AG04449 (cell line): Measurements from ENCODE around the gene LCE6A.

Experiments
- CTCF ChIA-PET: fragments of 350-600 bp; formaldehyde crosslinking; extraction: SDS; loops from one replicate; lab custom pipeline; 2021; ENCODE audit warnings: antibody characterized with exemption; lab: Yijun Ruan, JAX
- POLR2A ChIA-PET: fragments of 400-600, 350-600 bp; formaldehyde crosslinking; extraction: SDS; loops from one replicate; lab custom pipeline; 2020; ENCODE audit warnings: antibody characterized with exemption, inconsistent platforms; lab: Yijun Ruan, JAX
- DNase-seq: peaks from one replicate; pipeline ENCODE4 v3.0.0-alpha.2; 2010; ENCODE audit warnings: low read depth, low spot score
- H3K4me3 ChIP-seq: 2 replicates; pipeline ENCODE4 v1.5.1; 2011; ENCODE audit warnings: low read depth, mild to moderate bottlenecking, control low read depth, low read length
- TF ChIP-seq, protein P1 (sequence below): IDR thresholded peaks from one replicate; pipeline ENCODE4 v1.5.1; 2011; ENCODE audit warnings: mild to moderate bottlenecking, moderate library complexity, low read length, control low read depth, inconsistent platforms; ENCODE audit not compliant: insufficient read depth; ENCODE audit errors: missing control alignments

LCE6A gene

DNA sequence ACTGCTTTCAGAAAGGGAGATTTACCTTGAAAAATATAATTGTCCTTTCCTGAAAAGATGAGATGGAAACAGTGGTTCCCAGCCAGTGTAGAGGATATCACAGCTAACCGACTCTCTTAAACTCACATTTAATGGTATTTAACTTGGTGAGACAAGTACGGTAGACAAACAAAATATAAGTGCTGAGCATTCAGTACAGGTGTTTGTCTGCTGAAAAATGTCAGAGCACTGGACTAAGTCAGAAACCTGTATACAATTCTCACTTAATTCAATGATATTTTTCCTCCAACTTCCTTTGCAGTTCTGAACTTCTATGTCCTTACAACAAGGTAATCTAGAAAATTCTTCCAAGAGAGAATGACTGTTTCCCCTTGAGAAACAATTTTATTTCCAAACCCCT is 31.0 kb upstream of the LCE6A start, which contains the start of gene LCE1B:
LCE1B (plus strand) TSS at position 301 of the 400 bp plus-strand sequence. CDS start 476 bp downstream, outside the sequence.
- POLR2A ChIA-PET = no interaction called here
- TF ChIP-seq, protein P1, sequence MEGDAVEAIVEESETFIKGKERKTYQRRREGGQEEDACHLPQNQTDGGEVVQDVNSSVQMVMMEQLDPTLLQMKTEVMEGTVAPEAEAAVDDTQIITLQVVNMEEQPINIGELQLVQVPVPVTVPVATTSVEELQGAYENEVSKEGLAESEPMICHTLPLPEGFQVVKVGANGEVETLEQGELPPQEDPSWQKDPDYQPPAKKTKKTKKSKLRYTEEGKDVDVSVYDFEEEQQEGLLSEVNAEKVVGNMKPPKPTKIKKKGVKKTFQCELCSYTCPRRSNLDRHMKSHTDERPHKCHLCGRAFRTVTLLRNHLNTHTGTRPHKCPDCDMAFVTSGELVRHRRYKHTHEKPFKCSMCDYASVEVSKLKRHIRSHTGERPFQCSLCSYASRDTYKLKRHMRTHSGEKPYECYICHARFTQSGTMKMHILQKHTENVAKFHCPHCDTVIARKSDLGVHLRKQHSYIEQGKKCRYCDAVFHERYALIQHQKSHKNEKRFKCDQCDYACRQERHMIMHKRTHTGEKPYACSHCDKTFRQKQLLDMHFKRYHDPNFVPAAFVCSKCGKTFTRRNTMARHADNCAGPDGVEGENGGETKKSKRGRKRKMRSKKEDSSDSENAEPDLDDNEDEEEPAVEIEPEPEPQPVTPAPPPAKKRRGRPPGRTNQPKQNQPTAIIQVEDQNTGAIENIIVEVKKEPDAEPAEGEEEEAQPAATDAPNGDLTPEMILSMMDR = no peak

DNA sequence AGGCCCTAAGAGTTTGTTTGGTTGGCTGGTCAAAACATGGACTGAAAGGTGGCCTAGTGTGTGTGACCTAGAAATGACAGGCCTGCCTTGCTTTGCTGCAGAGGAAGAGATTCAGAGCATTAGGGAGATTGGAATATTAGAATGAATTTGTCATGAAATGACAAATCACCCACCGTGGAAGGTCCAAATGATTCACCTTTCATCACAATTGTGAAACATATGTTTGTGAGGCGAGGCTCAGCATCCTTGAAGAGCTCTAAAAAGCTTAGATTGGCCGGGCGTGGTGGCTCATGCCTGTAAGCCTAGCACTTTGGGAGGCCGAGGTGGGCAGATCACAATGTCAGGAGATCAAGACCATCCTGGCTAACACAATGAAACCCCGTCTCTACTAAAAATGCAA is 25.3 kb upstream of the LCE6A start:
- ChIA-PET POLR2A (no interaction called here), CTCF (no interaction called here)
- H3K4me3 ChIP-seq = no peak overlapping the region
- TF ChIP-seq, protein P1 = no peak
- DNase-seq = no peak

More for the DNA sequence above, 31.0 kb upstream of the LCE6A start, which contains the start of gene LCE1B:
- CTCF ChIA-PET = no interaction called here
- no peak within 1 kb of the TSS for H3K4me3 ChIP-seq
- no peak for DNase-seq

DNA sequence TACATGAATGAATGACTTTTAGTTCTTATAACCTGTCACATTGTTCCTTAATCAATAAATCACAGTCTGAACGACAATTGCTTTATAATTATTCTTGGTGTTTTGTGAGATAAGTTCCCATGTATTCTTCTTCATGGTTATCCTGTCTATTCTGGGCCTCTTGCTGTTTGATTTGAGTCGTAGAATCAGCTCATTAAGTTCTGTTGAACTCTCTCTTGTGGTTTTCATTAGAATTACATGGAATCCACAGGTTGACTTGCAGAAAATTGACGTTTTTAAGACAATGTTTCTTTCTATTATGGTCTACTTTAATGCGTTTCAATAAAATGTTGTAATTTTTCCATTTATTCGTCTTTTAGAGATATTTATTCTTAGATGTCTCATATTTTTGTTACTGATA is 19.4 kb upstream of the LCE6A start:
- ChIA-PET CTCF (interaction anchor here (0.7 kb wide), 1 partner anchor 16 kb away, joined by 3 read pairs; no protein-coding TSS in a partner anchor), POLR2A (no interaction called here)
- no peak overlapping the region for H3K4me3 ChIP-seq
- DNase-seq = no peak
- TF ChIP-seq, protein P1 = no peak

DNA sequence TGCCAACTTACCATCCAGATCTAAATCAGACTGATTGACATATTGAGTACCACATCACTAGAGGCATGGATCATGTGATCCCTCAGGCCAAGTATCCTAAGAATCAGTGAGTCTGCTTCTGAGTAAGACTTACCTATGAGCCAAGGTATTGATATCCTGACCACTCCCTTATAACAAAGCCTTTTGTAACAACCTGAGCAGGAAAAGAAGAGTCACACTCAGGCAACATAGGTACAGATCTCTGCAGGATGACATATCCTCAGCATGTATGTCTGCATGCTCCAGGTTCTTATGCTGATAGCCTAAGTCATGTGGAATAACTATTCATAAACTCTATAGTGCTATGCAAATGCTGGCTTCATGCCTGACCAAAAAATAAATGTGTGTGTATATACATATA is 17.7 kb upstream of the LCE6A start:
- TF ChIP-seq, protein P1 = no peak
- ChIA-PET POLR2A (interaction anchor here (0.6 kb wide), 1 partner anchor 221 kb away, joined by 3 read pairs; no protein-coding TSS in a partner anchor), CTCF (interaction anchor here (1.6 kb wide), 1 partner anchor 46 kb away, joined by 3 read pairs; no protein-coding TSS in a partner anchor)

DNA sequence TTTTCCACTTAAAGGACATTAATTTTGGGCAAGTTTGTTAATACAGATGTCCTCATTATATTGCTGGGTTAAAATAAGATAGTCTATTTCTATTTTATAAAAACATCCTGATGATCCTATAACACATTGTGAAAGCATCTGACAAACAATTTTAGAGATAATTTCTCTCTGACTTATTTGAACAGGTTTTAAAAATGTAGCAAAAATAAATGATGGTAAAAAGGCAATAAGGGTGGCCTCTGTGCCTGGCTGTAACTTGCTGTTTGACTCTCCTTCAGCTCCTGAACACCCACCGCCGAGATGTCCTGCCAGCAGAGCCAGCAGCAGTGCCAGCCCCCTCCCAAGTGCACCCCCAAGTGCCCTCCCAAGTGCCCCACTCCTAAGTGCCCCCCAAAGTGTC is 15.5 kb upstream of the LCE6A start, which contains the start of gene LCE1A:
LCE1A (plus strand) TSS at position 301 of the 400 bp plus-strand sequence; CDS start at position 301, 0 bp downstream.
- H3K4me3 ChIP-seq = no peak within 1 kb of the TSS
- POLR2A ChIA-PET = no interaction called here
- DNase-seq = no peak
- CTCF ChIA-PET = no interaction called here
- TF ChIP-seq, protein P1 = no peak

More for the DNA sequence above, 17.7 kb upstream of the LCE6A start:
- DNase-seq = no peak
- H3K4me3 ChIP-seq = no peak overlapping the region

DNA sequence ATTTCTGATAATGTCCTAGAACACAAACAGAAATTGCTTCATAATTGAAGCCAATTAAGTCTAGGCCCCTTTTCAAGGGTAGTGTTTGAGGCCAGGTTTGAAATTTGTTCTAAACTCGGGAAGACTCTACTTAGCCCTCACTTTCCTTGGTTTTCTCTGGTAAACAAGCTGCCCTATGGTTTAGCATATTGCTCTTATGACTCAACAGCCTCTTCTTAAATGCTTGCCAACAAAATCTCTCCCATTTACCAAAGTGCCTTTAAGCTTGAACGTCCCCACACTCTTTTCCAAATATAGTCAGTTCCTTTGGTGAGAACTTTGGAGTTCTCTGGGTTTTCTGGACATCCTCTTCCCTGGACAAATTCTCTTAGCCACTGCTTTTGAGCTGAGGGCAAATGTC is 5.8 kb upstream of the LCE6A start:
- no peak for DNase-seq
- POLR2A ChIA-PET = no interaction called here
- TF ChIP-seq, protein P1 = no peak

More for the DNA sequence above, 5.8 kb upstream of the LCE6A start:
- H3K4me3 ChIP-seq = no peak overlapping the region
- CTCF ChIA-PET = interaction anchor here (1.0 kb wide), 1 partner anchor 9 kb away, joined by 3 read pairs; no protein-coding TSS in a partner anchor
